GM21576 (cell line): ENCODE results near the gene KLF7.
"Not testable (repeated sequence)": the region's sequence is repeated elsewhere in the genome, so short reads cannot be mapped to it uniquely, and the experiment has no call there.

Experiments used
- ATAC-seq: cut with Tn5 transposase; IDR thresholded peaks from one replicate; pipeline ENCODE4 v1.9.1; 2021; ENCODE audit warnings: mild to moderate bottlenecking, moderate library complexity; ENCODE audit not compliant: unreplicated experiment

KLF7 gene

DNA sequence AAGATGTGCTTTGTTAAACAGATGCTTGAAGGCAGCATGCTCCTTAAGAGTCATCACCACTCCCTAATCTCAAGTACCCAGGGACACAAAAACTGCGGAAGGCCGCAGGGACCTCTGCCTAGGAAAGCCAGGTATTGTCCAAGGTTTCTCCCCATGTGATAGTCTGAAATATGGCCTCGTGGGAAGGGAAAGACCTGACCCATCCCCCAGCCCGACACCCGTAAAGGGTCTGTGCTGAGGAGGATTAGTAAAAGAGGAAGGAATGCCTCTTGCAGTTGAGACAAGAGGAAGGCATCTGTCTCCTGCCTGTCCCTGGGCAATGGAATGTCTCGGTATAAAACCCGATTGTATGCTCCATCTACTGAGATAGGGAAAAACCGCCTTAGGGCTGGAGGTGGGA lies 128.7 kb downstream of the KLF7 start:
- ATAC-seq, result not testable (repeated sequence)

DNA sequence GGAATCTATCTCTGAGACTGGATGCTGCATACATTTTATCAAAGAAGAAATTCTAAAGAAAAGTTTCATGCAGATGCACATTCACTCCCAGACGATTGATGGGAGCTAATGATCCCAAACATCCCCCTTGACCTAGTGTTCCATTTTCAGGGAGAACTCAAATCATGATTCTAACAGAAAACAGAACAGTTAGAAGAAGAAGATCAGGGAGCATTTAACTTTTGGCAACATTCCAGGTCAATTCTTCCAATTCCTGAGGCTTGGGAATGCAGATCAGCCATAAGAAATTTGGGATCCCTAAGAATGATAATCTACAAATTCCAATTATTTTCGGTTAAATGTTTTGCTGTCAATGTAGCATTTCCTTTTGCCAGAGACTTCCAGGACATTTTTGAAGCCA lies 129.9 kb downstream of the KLF7 start:
- ATAC-seq, result no peak

DNA sequence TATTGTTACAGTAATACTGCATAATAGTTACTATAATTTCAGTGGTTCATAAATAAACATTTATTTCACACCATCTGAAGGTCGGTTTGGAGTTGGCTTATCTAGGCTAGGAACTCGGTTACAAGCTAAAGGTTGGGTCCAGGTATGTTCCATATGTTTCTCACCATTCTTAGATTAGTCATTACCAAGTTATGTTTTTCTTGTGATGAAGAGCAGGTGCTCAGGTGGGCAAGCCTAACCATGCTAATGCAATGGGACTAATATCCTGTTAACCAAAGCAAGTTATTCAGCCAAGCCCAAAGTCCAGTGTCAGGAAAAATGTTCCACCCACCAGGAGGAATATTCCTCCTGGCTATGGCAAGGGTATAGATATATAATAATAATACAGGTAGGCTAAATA lies 133.3 kb downstream of the KLF7 start:
- ATAC-seq, result no peak
